H9 (cell line): ENCODE results near the gene JCHAIN. TPM values are rescaled to one million over a fixed set of nuclear protein-coding genes. Genes with fewer than 3 reads are reported as not detected.
A peak's percentile ranks its signal among the peaks of the same experiment; 100 is the strongest.

ENCODE experiments used
- DNase-seq: peaks from one replicate; pipeline ENCODE4 v3.0.0-alpha.2; 2017
- H2AFZ ChIP-seq: one replicate; pipeline ENCODE4 v1.6.1; 2013; ENCODE audit warnings: mild to moderate bottlenecking, low read length, control low read depth, moderate library complexity
- H2AK5ac ChIP-seq: 2 replicates; pipeline ENCODE4 v1.6.1; 2013; ENCODE audit warnings: low read length, control low read depth, mixed read lengths; ENCODE audit not compliant: insufficient read length
- H2BK120ac ChIP-seq: one replicate; pipeline ENCODE4 v1.6.1; 2013; ENCODE audit warnings: low read depth, mild to moderate bottlenecking, low read length, control low read depth, inconsistent platforms; ENCODE audit not compliant: poor library complexity, severe bottlenecking
- H2BK12ac ChIP-seq: 2 replicates; pipeline ENCODE4 v1.6.1; 2013; ENCODE audit warnings: low read length, control low read depth, mixed read lengths, low read depth; ENCODE audit not compliant: insufficient read length
- H2BK15ac ChIP-seq: 2 replicates; pipeline ENCODE4 v1.6.1; 2013; ENCODE audit warnings: low read depth, low read length, control low read depth
- H2BK20ac ChIP-seq: one replicate; pipeline ENCODE4 v1.6.1; 2013; ENCODE audit warnings: low read depth, mild to moderate bottlenecking, low read length, control low read depth, inconsistent platforms; ENCODE audit not compliant: poor library complexity, severe bottlenecking
- H2BK5ac ChIP-seq: 2 replicates; pipeline ENCODE4 v1.6.1; 2013; ENCODE audit warnings: low read length, control low read depth, mixed read lengths; ENCODE audit not compliant: insufficient read length
- H3K14ac ChIP-seq: 2 replicates; pipeline ENCODE4 v1.6.1; 2013; ENCODE audit warnings: low read length, control low read depth; ENCODE audit not compliant: insufficient read depth
- H3K18ac ChIP-seq: 2 replicates; pipeline ENCODE4 v1.6.1; 2013; ENCODE audit warnings: low read depth, mild to moderate bottlenecking, mixed read lengths, low read length, control low read depth; ENCODE audit not compliant: insufficient read length
- H3K23ac ChIP-seq: 2 replicates; pipeline ENCODE4 v1.6.1; 2013; ENCODE audit warnings: low read length, control low read depth, mixed read lengths, low read depth; ENCODE audit not compliant: insufficient read length
- H3K23me2 ChIP-seq: 2 replicates; pipeline ENCODE4 v1.6.1; 2013; ENCODE audit warnings: low read depth, mild to moderate bottlenecking, mixed read lengths, low read length, control low read depth; ENCODE audit not compliant: insufficient read length, poor library complexity, severe bottlenecking
- H3K27ac ChIP-seq: 2 replicates; pipeline ENCODE4 v1.5.1; 2013; ENCODE audit warnings: low read length, control low read depth, mixed read lengths, low read depth; ENCODE audit not compliant: insufficient read length
- H3K27me3 ChIP-seq: 2 replicates; pipeline ENCODE4 v1.6.1; 2013; ENCODE audit warnings: low read length, control low read depth, inconsistent platforms; ENCODE audit not compliant: insufficient read depth
- H3K4ac ChIP-seq: 2 replicates; pipeline ENCODE4 v1.6.1; 2013; ENCODE audit warnings: low read depth, mild to moderate bottlenecking, control low read depth, inconsistent platforms, low read length, moderate library complexity
- H3K4me1 ChIP-seq: 2 replicates; pipeline ENCODE4 v1.6.1; 2013; ENCODE audit warnings: low read length, control low read depth, inconsistent platforms; ENCODE audit not compliant: insufficient read depth
- H3K4me2 ChIP-seq: 2 replicates; pipeline ENCODE4 v1.6.1; 2013; ENCODE audit warnings: low read length, control low read depth, mixed read lengths; ENCODE audit not compliant: insufficient read length, insufficient read depth
- H3K56ac ChIP-seq: 2 replicates; pipeline ENCODE4 v1.6.1; 2013; ENCODE audit warnings: low read depth, mild to moderate bottlenecking, mixed read lengths, low read length, control low read depth; ENCODE audit not compliant: insufficient read length
- H3K79me1 ChIP-seq: 2 replicates; pipeline ENCODE4 v1.6.1; 2013; ENCODE audit warnings: low read depth, mild to moderate bottlenecking, moderate library complexity, low read length, control low read depth, inconsistent platforms; ENCODE audit not compliant: insufficient read depth, poor library complexity, severe bottlenecking
- H3K79me2 ChIP-seq: 2 replicates; pipeline ENCODE4 v1.6.1; 2013; ENCODE audit warnings: low read length, control low read depth, inconsistent platforms; ENCODE audit not compliant: insufficient read depth
- H3K9ac ChIP-seq: 2 replicates; pipeline ENCODE4 v1.6.1; 2013; ENCODE audit warnings: low read length, control low read depth, mixed read lengths; ENCODE audit not compliant: insufficient read length; ENCODE audit errors: extremely low read depth
- H3K9me3 ChIP-seq: one replicate; pipeline ENCODE4 v1.6.1; 2013; ENCODE audit warnings: low read depth, low read length, inconsistent platforms; ENCODE audit not compliant: control insufficient read depth
- H3T11ph ChIP-seq: one replicate; pipeline ENCODE4 v1.6.1; 2013; ENCODE audit warnings: mild to moderate bottlenecking, low read length, control low read depth, inconsistent platforms
- H4K20me1 ChIP-seq: one replicate; pipeline ENCODE4 v1.6.1; 2013; ENCODE audit not compliant: control insufficient read depth, insufficient read length, insufficient read depth
- H4K5ac ChIP-seq: 2 replicates; pipeline ENCODE4 v1.6.1; 2013; ENCODE audit warnings: low read depth, mild to moderate bottlenecking, mixed read lengths, low read length, control low read depth; ENCODE audit not compliant: insufficient read length
- H4K8ac ChIP-seq: replicated peaks from 2 replicates; pipeline ENCODE4 v1.6.1; 2013; ENCODE audit warnings: low read length, control low read depth, mixed read lengths, low read depth; ENCODE audit not compliant: insufficient read length
- H4K91ac ChIP-seq: 2 replicates; pipeline ENCODE4 v1.6.1; 2013; ENCODE audit warnings: low read depth, mild to moderate bottlenecking, moderate library complexity, mixed read lengths, low read length, control low read depth; ENCODE audit not compliant: insufficient read length
- H3K27ac Mint-ChIP-seq, 3 experiments: 2 replicates in 2 of 3; 3 replicates in 1 of 3; pipeline ENCODE4 v1.8.0; 2020 to 2021; ENCODE audit warnings: mixed read lengths in 3 of 3, mild to moderate bottlenecking in 1 of 3, moderate library complexity in 1 of 3
- H3K27me3 Mint-ChIP-seq: 2 replicates; pipeline ENCODE4 v1.8.0; 2021; ENCODE audit warnings: low read depth, mild to moderate bottlenecking, moderate library complexity, mixed read lengths
- H3K36me3 Mint-ChIP-seq, 3 experiments: 2 replicates in 2 of 3; 3 replicates in 1 of 3; pipeline ENCODE4 v1.8.0; 2020 to 2021; ENCODE audit warnings: low read depth in 3 of 3, mixed read lengths in 3 of 3; ENCODE audit not compliant: insufficient read depth in 1 of 3
- H3K4me1 Mint-ChIP-seq, 2 experiments: 2 replicates each; pipeline ENCODE4 v1.8.0; 2020; ENCODE audit warnings: mixed read lengths in 2 of 2
- H3K4me3 Mint-ChIP-seq, 2 experiments: 2 replicates in 1 of 2; 3 replicates in 1 of 2; pipeline ENCODE4 v1.8.0; 2020 to 2021; ENCODE audit warnings: mild to moderate bottlenecking in 2 of 2, mixed read lengths in 2 of 2, moderate library complexity in 1 of 2
- H3K9me3 Mint-ChIP-seq, 2 experiments: 2 replicates in 1 of 2; 3 replicates in 1 of 2; pipeline ENCODE4 v1.8.0; 2020; ENCODE audit warnings: mild to moderate bottlenecking in 2 of 2, mixed read lengths in 2 of 2, moderate library complexity in 1 of 2
- CTCF ChIP-seq: fragments of 200-600 bp; sonication (generic); conservative IDR thresholded peaks from 3 replicates; pipeline ENCODE4 v1.8.0; 2021; ENCODE audit warnings: antibody characterized with exemption, mild to moderate bottlenecking
- WGBS: extraction: QIAGEN DNeasy Blood & Tissue Kit; methylation state at CpG from one replicate; pipeline ENCODE4 v1.1.7; 2013; ENCODE audit warnings: missing lambda C conversion rate, low lambda C conversion rate, mixed read lengths; ENCODE audit not compliant: insufficient read length; ENCODE audit errors: extremely low coverage; 5-methylcytosine and 5-hydroxymethylcytosine counted together
- total RNA-seq: library from RNA; stranded (reverse); gene quantifications from 2 replicates; pipeline ENCODE4 v1.2.1, GENCODE V29; 2021

JCHAIN gene
- total RNA-seq, 1 experiment from 2014 or later, result not detected

GRCh38 chr4:70706516-70706915, 40.2 kb upstream of the JCHAIN start:
- H3K36me3 Mint-ChIP-seq, result no peaks in the 10 kb centered on the region; a peak in 1 of 7 replicates
- Histone ChIP-seq H3K18ac (no peak overlapping the region), H2AK5ac (no peak overlapping the region), H3K23ac (no peak overlapping the region), H2BK120ac (no peak overlapping the region), H3K27me3 (no peaks in the 10 kb centered on the region), H3K14ac (no peak overlapping the region), H2BK12ac (no peak overlapping the region), H3K4me1 (no peaks in the 10 kb centered on the region; the same call in 1 of the 2 replicates), H3K79me2 (no peaks in the 10 kb centered on the region), H4K91ac (no peak overlapping the region), H2BK5ac (no peak overlapping the region), H2BK15ac (no peak overlapping the region), H3K4ac (no peak overlapping the region), H3K79me1 (no peaks in the 10 kb centered on the region), H3K56ac (no peak overlapping the region), H3K4me2 (peak overlapping the region; percentile 80), H3K9ac (no peak overlapping the region), H4K20me1 (no peaks in the 10 kb centered on the region), H3T11ph (no peak overlapping the region), H3K9me3 (no peaks in the 10 kb centered on the region), H2AFZ (no peak overlapping the region), H2BK20ac (no peak overlapping the region), H3K23me2 (no peaks in the 10 kb centered on the region), H3K27ac (no peak overlapping the region), H4K8ac (no peak overlapping the region), H4K5ac (no peak overlapping the region)
- DNase-seq, result no peak
- H3K27me3 Mint-ChIP-seq, result no peaks in the 10 kb centered on the region
- no CpG with 5 or more reads among the region's 1 CpG for WGBS
- no peaks in the 10 kb centered on the region for H3K9me3 Mint-ChIP-seq
- H3K4me3 Mint-ChIP-seq, result peak overlapping the region; percentile 86 to 90
- TF ChIP-seq CTCF, result no peak
- H3K27ac Mint-ChIP-seq, result no peak overlapping the region
- peaks cover 24 to 25% of the 10 kb centered on the region in 2 experiments for H3K4me1 Mint-ChIP-seq
